ENCODE data around the gene SMNDC1.

- TF ChIP-seq EZH2 (optimal IDR thresholded peaks at IDR 0.05; ENCODE audit: low read depth, low read length) = no peak
- no peak for TF ChIP-seq CTCF (IDR thresholded peaks at IDR 0.05; ENCODE audit: low read length)
Measured at GRCh38 chr10:110307805-110308204, 3.1 kb upstream of the SMNDC1 start.

All from MM.1S (cell line).